ENCODE measurements around the gene WNT10A. TPM values are rescaled to one million over a fixed set of nuclear protein-coding genes. Genes with fewer than 3 reads are reported as not detected.

The WNT10A gene
- total RNA-seq, 2 donors from 2014 or later, result 0.44 to 0.61 TPM

DNA sequence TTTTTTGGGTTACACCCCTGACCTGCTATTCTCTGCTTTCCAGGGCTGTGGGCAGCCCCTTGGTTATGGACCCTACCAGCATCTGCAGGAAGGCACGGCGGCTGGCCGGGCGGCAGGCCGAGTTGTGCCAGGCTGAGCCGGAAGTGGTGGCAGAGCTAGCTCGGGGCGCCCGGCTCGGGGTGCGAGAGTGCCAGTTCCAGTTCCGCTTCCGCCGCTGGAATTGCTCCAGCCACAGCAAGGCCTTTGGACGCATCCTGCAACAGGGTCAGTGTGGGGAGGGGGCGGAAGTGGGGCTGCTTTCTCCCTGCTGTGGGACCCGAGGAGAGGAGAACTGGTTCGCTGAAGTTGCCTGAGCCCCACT lies 9.7 kb upstream of the WNT10A start:
- Histone ChIP-seq H3K36me3 (no peaks in the 10 kb centered on the region), H3K4me1 (no peaks in the 10 kb centered on the region), H3K27me3 (peaks cover 51% of the 10 kb centered on the region), H3K9me3 (no peaks in the 10 kb centered on the region), H3K9ac (ENCODE audit: low read depth in 2 of 2, low read length in 2 of 2) (peak overlapping the region in 1 of 2 donors; percentile 50), H3K4me3 (peak overlapping the region; percentile 20), H3K27ac (no peak overlapping the region)
- TF ChIP-seq, protein P1, sequence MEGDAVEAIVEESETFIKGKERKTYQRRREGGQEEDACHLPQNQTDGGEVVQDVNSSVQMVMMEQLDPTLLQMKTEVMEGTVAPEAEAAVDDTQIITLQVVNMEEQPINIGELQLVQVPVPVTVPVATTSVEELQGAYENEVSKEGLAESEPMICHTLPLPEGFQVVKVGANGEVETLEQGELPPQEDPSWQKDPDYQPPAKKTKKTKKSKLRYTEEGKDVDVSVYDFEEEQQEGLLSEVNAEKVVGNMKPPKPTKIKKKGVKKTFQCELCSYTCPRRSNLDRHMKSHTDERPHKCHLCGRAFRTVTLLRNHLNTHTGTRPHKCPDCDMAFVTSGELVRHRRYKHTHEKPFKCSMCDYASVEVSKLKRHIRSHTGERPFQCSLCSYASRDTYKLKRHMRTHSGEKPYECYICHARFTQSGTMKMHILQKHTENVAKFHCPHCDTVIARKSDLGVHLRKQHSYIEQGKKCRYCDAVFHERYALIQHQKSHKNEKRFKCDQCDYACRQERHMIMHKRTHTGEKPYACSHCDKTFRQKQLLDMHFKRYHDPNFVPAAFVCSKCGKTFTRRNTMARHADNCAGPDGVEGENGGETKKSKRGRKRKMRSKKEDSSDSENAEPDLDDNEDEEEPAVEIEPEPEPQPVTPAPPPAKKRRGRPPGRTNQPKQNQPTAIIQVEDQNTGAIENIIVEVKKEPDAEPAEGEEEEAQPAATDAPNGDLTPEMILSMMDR (IDR thresholded peaks at IDR 0.05), result no peak
- intact Hi-C loops (cut with DNase I), result no loop called here
- no peak for DNase-seq

DNA sequence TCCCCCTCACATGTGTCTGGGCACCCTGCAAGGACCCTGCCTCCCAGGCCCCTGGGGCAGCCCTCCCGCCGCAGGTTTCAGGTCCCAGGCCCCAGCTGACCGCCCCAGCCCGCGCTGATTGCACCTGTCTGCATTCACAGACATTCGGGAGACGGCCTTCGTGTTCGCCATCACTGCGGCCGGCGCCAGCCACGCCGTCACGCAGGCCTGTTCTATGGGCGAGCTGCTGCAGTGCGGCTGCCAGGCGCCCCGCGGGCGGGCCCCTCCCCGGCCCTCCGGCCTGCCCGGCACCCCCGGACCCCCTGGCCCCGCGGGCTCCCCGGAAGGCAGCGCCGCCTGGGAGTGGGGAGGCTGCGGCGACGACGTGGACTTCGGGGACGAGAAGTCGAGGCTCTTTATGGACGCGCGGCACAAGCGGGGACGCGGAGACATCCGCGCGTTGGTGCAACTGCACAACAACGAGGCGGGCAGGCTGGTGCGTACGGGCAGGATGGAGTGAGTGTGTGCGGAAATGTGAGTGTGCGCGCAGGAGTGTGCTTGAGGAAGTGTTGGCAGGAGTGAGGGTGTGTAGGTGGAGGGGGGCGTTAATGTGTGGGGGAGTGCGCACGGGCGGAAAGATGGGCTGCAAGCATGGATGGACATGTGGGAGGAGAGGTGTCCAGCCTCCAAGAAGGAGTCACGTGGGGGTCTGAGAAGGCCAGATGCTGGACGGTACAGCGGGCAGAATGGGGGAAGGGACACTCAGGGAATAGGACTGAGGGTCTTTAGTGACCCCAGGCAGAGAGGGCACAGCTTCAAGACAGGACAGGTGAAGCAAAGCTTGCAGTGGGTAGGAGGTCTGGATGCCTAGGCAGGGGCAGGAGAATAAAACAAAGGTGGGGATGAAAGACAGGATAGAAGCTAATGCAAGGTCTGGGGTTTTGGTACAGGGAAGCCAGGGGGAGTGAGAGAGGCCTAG lies 9.0 kb upstream of the WNT10A start:
- TF ChIP-seq, protein P1 (IDR thresholded peaks at IDR 0.05), result no peak
- Histone ChIP-seq H3K27ac (no peak overlapping the region), H3K36me3 (no peaks in the 10 kb centered on the region), H3K27me3 (peaks cover 51% of the 10 kb centered on the region), H3K4me3 (peak overlapping the region; percentile 20), H3K9me3 (no peaks in the 10 kb centered on the region), H3K9ac (ENCODE audit: low read depth in 2 of 2, low read length in 2 of 2) (peak overlapping the region in 1 of 2 donors; percentile 50), H3K4me1 (no peaks in the 10 kb centered on the region)
- no peak for DNase-seq
- intact Hi-C loops (cut with DNase I), result no loop called here

DNA sequence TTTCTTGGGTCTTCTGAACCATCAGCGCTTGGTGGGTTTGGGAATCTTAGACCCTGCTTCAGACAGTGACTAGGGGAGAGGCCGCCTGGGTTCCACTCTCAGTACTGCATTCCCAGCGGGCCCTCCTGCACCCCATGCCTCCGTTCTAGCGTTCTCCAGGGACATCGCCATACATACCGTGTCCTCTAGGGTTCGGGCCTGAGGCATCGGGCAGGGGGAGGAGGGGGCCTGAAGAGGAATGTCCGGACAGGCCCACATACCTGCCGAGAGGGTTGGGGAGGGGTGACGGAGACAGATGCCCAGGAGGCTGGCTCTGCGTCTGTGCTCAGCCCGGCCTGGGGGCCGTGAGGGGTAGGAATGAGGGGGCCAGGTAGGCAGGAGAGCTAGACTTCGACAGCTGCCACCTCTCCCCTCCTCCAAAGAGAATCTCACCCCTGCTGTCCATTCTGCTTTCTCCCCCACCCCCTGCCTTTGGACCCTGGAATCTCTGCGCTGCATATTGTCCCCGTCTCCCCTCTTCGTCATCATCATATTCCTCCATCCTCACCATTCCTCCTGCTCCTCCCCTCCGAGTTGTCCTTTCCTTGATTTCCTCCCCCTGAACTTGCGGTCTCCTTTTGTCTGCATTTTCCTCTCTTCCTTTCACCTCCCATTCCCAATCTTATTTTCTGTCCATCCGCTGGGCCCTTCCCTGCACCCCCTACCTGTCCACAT lies 7.8 kb upstream of the WNT10A start:
- Histone ChIP-seq H3K9me3 (no peaks in the 10 kb centered on the region), H3K4me3 (no peak overlapping the region), H3K4me1 (no peaks in the 10 kb centered on the region), H3K27me3 (peaks cover 55% of the 10 kb centered on the region), H3K36me3 (no peaks in the 10 kb centered on the region), H3K27ac (no peak overlapping the region), H3K9ac (ENCODE audit: low read depth in 2 of 2, low read length in 2 of 2) (no peak overlapping the region)
- intact Hi-C loops (cut with DNase I), result no loop called here
- TF ChIP-seq, protein P1 (IDR thresholded peaks at IDR 0.05), result no peak
- no peak for DNase-seq

DNA sequence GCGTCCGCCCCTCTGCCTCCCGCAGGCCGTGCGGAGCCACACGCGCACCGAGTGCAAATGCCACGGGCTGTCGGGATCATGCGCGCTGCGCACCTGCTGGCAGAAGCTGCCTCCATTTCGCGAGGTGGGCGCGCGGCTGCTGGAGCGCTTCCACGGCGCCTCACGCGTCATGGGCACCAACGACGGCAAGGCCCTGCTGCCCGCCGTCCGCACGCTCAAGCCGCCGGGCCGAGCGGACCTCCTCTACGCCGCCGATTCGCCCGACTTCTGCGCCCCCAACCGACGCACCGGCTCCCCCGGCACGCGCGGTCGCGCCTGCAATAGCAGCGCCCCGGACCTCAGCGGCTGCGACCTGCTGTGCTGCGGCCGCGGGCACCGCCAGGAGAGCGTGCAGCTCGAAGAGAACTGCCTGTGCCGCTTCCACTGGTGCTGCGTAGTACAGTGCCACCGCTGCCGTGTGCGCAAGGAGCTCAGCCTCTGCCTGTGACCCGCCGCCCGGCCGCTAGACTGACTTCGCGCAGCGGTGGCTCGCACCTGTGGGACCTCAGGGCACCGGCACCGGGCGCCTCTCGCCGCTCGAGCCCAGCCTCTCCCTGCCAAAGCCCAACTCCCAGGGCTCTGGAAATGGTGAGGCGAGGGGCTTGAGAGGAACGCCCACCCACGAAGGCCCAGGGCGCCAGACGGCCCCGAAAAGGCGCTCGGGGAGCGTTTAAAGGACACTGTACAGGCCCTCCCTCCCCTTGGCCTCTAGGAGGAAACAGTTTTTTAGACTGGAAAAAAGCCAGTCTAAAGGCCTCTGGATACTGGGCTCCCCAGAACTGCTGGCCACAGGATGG lies 7.1 kb upstream of the WNT10A start:
- Histone ChIP-seq H3K27me3 (peaks cover 62% of the 10 kb centered on the region), H3K9me3 (no peaks in the 10 kb centered on the region), H3K9ac (ENCODE audit: low read depth in 2 of 2, low read length in 2 of 2) (no peak overlapping the region), H3K27ac (no peak overlapping the region), H3K36me3 (no peaks in the 10 kb centered on the region), H3K4me3 (no peak overlapping the region), H3K4me1 (no peaks in the 10 kb centered on the region)
- intact Hi-C loops (cut with DNase I), result no loop called here
- TF ChIP-seq, protein P1 (IDR thresholded peaks at IDR 0.05), result no peak
- no peak for DNase-seq

DNA sequence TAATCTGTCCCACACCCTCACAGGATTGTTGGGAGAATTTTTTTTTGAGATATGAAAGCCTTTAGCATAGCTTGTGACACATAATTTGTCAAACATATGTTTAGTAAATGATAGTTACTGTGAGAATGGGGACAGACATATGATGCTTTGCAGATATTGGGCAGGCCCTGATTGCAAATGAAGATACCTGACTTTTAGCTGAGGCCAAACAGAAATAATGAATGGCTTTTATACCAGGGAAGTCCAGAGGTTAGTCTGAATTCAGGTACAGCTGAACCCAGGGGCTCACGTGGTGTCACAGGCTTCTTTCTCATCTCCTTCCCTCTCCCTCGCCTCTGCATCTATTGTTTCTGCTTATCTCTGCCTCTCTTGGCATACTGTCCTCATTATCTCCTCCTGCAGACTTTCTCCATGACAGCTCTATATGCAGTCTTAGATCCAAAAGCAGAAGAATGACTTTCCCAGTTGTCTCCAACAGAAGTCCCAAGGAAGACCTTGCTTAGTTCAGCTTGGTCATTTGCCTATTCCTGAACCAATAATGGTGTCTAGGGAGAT lies 4.9 kb upstream of the WNT10A start:
- Histone ChIP-seq H3K4me1 (no peaks in the 10 kb centered on the region), H3K9ac (ENCODE audit: low read depth in 2 of 2, low read length in 2 of 2) (no peak overlapping the region), H3K4me3 (no peak overlapping the region), H3K27ac (no peak overlapping the region), H3K27me3 (peaks cover 74% of the 10 kb centered on the region), H3K9me3 (no peaks in the 10 kb centered on the region), H3K36me3 (no peaks in the 10 kb centered on the region)
- DNase-seq, result no peak
- intact Hi-C loops (cut with DNase I), result loop anchor here (2.0 to 5.0 kb wide), 2 partner anchors 23 to 102 kb away; no protein-coding TSS in a partner anchor
- TF ChIP-seq, protein P1 (IDR thresholded peaks at IDR 0.05), result no peak

All from colonic mucosa (tissue), 4 donors.